ENCODE measurements around the gene SRGAP1. TPM values are rescaled to one million over a fixed set of nuclear protein-coding genes. Genes with fewer than 3 reads are reported as not detected.

The SRGAP1 gene
- total RNA-seq, 6 experiments from 2014 or later = 1.3 to 5.0 (median 3.0) TPM

DNA sequence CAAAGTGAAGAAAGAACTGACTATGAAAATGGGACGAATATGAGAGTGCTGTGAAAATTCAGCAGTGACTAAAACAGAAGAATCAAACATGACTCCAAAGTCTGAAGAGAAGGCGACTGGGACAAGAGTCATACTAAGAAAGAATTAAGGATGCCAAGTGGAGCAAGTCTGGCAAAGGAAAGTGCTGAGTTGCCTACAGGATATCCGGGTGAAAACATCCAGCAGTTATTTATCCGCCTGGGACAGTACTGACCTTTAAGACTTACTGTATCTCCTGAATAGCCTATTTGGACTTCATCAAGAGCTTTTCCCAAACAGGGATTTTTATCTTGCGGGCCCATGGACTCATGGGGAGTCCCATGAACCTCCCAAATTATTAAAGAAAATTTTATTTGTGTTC, 336.5 kb downstream of the SRGAP1 start:
- intact Hi-C loops (cut with DNase I) = loop anchor here in 1 of 2 donors (10.0 kb wide), 1 partner anchor 346 kb away; no protein-coding TSS in a partner anchor
- H3K4me3 ChIP-seq = no peak overlapping the region
- H3K27ac ChIP-seq = no peak overlapping the region
- H3K4me1 ChIP-seq = peaks cover 0 to 4% (median 0%) of the 10 kb centered on the region in 4 donors
- DNase-seq (no peak), ATAC-seq (peak; percentile 26 to 59 (median 48))
- no peaks in the 10 kb centered on the region for H3K36me3 ChIP-seq
- no peak for TF ChIP-seq POLR2A (IDR thresholded peaks at IDR 0.05)
- TF ChIP-seq, protein P1, sequence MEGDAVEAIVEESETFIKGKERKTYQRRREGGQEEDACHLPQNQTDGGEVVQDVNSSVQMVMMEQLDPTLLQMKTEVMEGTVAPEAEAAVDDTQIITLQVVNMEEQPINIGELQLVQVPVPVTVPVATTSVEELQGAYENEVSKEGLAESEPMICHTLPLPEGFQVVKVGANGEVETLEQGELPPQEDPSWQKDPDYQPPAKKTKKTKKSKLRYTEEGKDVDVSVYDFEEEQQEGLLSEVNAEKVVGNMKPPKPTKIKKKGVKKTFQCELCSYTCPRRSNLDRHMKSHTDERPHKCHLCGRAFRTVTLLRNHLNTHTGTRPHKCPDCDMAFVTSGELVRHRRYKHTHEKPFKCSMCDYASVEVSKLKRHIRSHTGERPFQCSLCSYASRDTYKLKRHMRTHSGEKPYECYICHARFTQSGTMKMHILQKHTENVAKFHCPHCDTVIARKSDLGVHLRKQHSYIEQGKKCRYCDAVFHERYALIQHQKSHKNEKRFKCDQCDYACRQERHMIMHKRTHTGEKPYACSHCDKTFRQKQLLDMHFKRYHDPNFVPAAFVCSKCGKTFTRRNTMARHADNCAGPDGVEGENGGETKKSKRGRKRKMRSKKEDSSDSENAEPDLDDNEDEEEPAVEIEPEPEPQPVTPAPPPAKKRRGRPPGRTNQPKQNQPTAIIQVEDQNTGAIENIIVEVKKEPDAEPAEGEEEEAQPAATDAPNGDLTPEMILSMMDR (IDR thresholded peaks at IDR 0.05) = no peak
- H3K9me3 ChIP-seq = no peaks in the 10 kb centered on the region
- 45% methylated on average over 4 of the region's 5 CpGs for WGBS (ENCODE audit: insufficient coverage, low coverage, low lambda C conversion rate, missing lambda C conversion rate)
- H3K27me3 ChIP-seq = no peaks in the 10 kb centered on the region

DNA sequence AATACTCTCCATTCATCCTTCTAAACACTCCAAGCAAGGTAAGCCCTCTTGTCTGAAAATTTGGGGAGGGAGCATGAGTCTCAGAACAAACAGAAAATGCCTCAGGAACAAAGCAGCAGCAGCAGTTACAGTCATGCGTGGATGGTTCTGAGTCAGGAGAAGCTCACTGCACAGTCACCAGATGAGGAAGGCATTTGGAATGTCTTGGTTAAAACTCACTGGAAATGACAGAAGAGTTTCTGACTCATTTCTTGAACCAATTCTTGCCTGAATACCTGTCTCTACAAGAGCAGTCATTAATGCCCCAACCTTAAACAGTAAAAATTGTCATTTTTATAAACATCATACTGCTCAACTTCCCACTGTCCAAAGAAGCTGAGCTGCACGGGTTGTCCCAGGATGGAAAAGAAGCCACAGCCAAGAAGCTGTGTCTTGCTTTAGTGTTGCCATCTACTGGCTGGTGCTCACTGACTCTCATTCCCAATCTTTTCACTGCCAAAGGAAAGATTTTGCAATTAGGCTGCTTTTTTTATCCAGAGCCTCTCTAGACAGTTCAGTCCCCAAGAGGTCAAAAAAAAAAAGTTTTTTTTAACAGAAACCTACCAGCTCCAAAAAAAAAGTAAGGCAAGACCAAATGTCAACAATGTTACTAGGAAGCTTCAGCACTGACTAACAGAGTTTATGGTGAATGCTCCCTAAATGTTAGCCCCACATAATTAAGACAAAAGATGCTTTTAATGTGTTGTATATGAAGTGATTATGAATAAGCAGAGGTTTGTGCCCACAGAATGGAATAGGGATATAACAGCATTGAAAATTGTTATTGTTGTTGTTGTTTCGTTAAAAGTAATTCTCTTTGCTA, 337.2 kb downstream of the SRGAP1 start:
- Histone ChIP-seq H3K4me3 (no peak overlapping the region), H3K27me3 (no peaks in the 10 kb centered on the region), H3K36me3 (no peaks in the 10 kb centered on the region), H3K9me3 (no peaks in the 10 kb centered on the region), H3K4me1 (peaks cover 0 to 4% (median 0%) of the 10 kb centered on the region in 4 donors), H3K27ac (peak overlapping the region in 1 of 3 donors; percentile 34)
- TF ChIP-seq POLR2A (IDR thresholded peaks at IDR 0.05) = no peak
- TF ChIP-seq, protein P1 (IDR thresholded peaks at IDR 0.05) = peak; percentile 60 to 73 (median 69)
- DNase-seq = peak in 1 of 3 donors; percentile 61
- WGBS (ENCODE audit: insufficient coverage, low coverage, low lambda C conversion rate, missing lambda C conversion rate) = 26% methylated on average over 3 of the region's 3 CpGs
- intact Hi-C loops (cut with DNase I) = loop anchor here in 1 of 2 donors (10.0 kb wide), 1 partner anchor 347 kb away; no protein-coding TSS in a partner anchor
- ATAC-seq = peak; percentile 91 to 96 (median 93)

DNA sequence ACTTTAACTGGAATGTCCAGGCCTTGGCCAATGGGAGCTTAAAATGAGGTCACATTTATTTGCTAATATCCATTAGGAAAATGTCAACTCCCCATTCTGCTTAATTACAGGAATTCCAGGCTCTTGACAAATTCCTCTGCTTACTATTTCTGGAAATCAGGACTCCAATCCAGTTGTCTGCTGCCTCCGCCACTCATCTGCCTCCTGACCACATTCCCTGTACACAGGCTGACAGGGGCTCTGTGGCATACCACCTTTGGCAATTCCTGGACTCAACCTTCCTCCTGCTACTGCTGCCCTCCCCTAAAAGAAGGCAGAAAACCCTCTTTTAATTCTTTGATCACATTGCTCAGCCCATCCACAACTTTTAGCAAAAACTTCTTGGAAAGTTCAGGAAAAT, 339.7 kb downstream of the SRGAP1 start:
- H3K27me3 ChIP-seq = no peaks in the 10 kb centered on the region
- peaks cover 0 to 4% (median 0%) of the 10 kb centered on the region in 4 donors for H3K4me1 ChIP-seq
- no peaks in the 10 kb centered on the region for H3K36me3 ChIP-seq
- H3K27ac ChIP-seq = no peak overlapping the region
- no peaks in the 10 kb centered on the region for H3K9me3 ChIP-seq
- H3K4me3 ChIP-seq = no peak overlapping the region
- TF ChIP-seq, protein P1 (IDR thresholded peaks at IDR 0.05) = no peak
- no peak for TF ChIP-seq POLR2A (IDR thresholded peaks at IDR 0.05)
- DNase-seq (no peak), ATAC-seq (no peak)
- 100% methylated on average over 1 of the region's 1 CpG for WGBS (ENCODE audit: insufficient coverage, low coverage, low lambda C conversion rate, missing lambda C conversion rate)
- intact Hi-C loops (cut with DNase I) = loop anchor here in 1 of 2 donors (10.0 kb wide), 1 partner anchor 349 kb away; no protein-coding TSS in a partner anchor

DNA sequence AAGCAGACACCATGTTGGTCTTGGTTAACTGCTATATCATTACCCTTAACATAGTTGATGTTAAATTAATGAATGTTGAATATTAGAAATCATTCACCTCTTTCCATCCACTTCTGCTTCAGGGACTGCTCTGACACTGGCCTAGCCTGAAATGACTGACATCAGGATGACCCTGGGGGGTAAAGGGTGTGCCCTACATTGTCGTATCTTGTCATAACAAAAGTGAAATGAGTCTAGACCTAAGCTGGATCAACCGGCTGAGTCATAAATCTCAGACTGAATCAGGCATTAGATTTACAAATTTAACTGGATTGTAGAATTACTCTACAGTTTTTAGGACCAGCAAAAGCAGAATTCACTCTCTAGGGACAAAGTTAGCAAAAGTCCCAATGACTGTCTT, 342.3 kb downstream of the SRGAP1 start:
- intact Hi-C loops (cut with DNase I) = loop anchor here in 1 of 2 donors (10.0 kb wide), 1 partner anchor 352 kb away; no protein-coding TSS in a partner anchor
- TF ChIP-seq, protein P1 (IDR thresholded peaks at IDR 0.05) = no peak
- no peak for TF ChIP-seq POLR2A (IDR thresholded peaks at IDR 0.05)

More for the DNA sequence above, 342.3 kb downstream of the SRGAP1 start:
- Histone ChIP-seq H3K4me3 (no peak overlapping the region), H3K4me1 (peaks cover 0 to 4% (median 0%) of the 10 kb centered on the region in 4 donors), H3K36me3 (no peaks in the 10 kb centered on the region), H3K9me3 (no peaks in the 10 kb centered on the region), H3K27ac (no peak overlapping the region), H3K27me3 (no peaks in the 10 kb centered on the region)
- WGBS (ENCODE audit: insufficient coverage, low coverage, low lambda C conversion rate, missing lambda C conversion rate) = 73% methylated on average over 2 of the region's 2 CpGs
- ATAC-seq (peak in 1 of 4 donors; percentile 30), DNase-seq (no peak)

All from right lobe of liver (tissue), 6 donors.